ENCODE measurements around the gene TOMM22.

GRCh38 chr22:38653741-38654140 is 28.0 kb upstream of the TOMM22 start:
- TF ChIP-seq CTCF (conservative IDR thresholded peaks at IDR 0.05; ENCODE audit: low read length): no peak
- TF ChIP-seq EZH2phosphoT487 (IDR thresholded peaks at IDR 0.05; ENCODE audit: borderline replicate concordance, low read depth, low read length): no peak
